ENCODE measurements around the gene LRRC4C. TPM values are rescaled to one million over a fixed set of nuclear protein-coding genes. Genes with fewer than 3 reads are reported as not detected.

The LRRC4C gene
- polyA plus RNA-seq, 1 donor from 2014 or later: 24.3 TPM

DNA sequence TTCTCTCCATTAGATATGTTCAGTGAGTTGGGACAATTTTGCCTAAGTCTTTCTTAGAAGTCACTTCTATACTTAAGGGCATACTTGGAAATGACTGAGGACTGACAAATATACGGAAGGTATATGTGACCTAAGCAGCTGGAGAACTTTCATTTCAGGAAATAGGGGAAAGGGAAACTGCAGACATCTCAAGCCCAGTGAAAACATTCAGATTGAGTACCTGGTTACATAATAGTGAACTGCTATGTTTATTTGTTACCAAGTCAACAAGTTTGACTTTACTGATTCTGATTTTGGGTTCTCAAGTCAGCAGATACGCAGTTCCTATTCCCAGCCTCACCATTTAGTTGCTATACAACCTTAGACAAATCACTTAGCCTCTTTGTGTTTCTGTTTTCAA, 1173.9 kb downstream of the LRRC4C start:
- Histone ChIP-seq H3K9me3 (ENCODE audit: low read length) (no peaks in the 10 kb centered on the region), H3K79me2 (replicated peaks; ENCODE audit: insufficient read depth, low read length) (peaks cover 52% of the 10 kb centered on the region), H3F3A (ENCODE audit: insufficient read depth, low read length, poor library complexity, severe bottlenecking) (no peaks in the 10 kb centered on the region), H3K27me3 (ENCODE audit: insufficient read depth, low read depth, low read length) (no peaks in the 10 kb centered on the region), H2AFZ (ENCODE audit: low read depth, low read length) (no peak overlapping the region), H3K9me2 (ENCODE audit: insufficient read depth, low read length) (no peaks in the 10 kb centered on the region), H3K27ac (ENCODE audit: low read length) (no peak overlapping the region), H3K4me3 (ENCODE audit: low read length) (peak overlapping the region; percentile 78), H3K9ac (ENCODE audit: low read length) (no peak overlapping the region), H3K36me3 (ENCODE audit: insufficient read depth, low read length) (no peaks in the 10 kb centered on the region), H4K20me1 (ENCODE audit: insufficient read depth) (no peaks in the 10 kb centered on the region), H3K4me2 (ENCODE audit: low read length) (no peak overlapping the region)
- no peak for TF ChIP-seq SMC3 (conservative IDR thresholded peaks at IDR 0.05; ENCODE audit: poor library complexity)
- TF ChIP-seq POLR2AphosphoS5 (IDR thresholded peaks at IDR 0.05): no peak
- TF ChIP-seq EZH2 (IDR thresholded peaks at IDR 0.05; ENCODE audit: borderline replicate concordance, insufficient read depth, low read length, poor library complexity, severe bottlenecking): no peak
- TF ChIP-seq, protein P1, sequence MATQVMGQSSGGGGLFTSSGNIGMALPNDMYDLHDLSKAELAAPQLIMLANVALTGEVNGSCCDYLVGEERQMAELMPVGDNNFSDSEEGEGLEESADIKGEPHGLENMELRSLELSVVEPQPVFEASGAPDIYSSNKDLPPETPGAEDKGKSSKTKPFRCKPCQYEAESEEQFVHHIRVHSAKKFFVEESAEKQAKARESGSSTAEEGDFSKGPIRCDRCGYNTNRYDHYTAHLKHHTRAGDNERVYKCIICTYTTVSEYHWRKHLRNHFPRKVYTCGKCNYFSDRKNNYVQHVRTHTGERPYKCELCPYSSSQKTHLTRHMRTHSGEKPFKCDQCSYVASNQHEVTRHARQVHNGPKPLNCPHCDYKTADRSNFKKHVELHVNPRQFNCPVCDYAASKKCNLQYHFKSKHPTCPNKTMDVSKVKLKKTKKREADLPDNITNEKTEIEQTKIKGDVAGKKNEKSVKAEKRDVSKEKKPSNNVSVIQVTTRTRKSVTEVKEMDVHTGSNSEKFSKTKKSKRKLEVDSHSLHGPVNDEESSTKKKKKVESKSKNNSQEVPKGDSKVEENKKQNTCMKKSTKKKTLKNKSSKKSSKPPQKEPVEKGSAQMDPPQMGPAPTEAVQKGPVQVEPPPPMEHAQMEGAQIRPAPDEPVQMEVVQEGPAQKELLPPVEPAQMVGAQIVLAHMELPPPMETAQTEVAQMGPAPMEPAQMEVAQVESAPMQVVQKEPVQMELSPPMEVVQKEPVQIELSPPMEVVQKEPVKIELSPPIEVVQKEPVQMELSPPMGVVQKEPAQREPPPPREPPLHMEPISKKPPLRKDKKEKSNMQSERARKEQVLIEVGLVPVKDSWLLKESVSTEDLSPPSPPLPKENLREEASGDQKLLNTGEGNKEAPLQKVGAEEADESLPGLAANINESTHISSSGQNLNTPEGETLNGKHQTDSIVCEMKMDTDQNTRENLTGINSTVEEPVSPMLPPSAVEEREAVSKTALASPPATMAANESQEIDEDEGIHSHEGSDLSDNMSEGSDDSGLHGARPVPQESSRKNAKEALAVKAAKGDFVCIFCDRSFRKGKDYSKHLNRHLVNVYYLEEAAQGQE (IDR thresholded peaks at IDR 0.05; ENCODE audit: borderline replicate concordance): no peak
- no peak for TF ChIP-seq MXI1 (conservative IDR thresholded peaks at IDR 0.05; ENCODE audit: poor library complexity, severe bottlenecking)
- no peak for TF ChIP-seq RAD21 (conservative IDR thresholded peaks at IDR 0.05)
- TF ChIP-seq, protein P2, sequence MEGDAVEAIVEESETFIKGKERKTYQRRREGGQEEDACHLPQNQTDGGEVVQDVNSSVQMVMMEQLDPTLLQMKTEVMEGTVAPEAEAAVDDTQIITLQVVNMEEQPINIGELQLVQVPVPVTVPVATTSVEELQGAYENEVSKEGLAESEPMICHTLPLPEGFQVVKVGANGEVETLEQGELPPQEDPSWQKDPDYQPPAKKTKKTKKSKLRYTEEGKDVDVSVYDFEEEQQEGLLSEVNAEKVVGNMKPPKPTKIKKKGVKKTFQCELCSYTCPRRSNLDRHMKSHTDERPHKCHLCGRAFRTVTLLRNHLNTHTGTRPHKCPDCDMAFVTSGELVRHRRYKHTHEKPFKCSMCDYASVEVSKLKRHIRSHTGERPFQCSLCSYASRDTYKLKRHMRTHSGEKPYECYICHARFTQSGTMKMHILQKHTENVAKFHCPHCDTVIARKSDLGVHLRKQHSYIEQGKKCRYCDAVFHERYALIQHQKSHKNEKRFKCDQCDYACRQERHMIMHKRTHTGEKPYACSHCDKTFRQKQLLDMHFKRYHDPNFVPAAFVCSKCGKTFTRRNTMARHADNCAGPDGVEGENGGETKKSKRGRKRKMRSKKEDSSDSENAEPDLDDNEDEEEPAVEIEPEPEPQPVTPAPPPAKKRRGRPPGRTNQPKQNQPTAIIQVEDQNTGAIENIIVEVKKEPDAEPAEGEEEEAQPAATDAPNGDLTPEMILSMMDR (IDR thresholded peaks at IDR 0.05; ENCODE audit: poor library complexity, severe bottlenecking): no peak

DNA sequence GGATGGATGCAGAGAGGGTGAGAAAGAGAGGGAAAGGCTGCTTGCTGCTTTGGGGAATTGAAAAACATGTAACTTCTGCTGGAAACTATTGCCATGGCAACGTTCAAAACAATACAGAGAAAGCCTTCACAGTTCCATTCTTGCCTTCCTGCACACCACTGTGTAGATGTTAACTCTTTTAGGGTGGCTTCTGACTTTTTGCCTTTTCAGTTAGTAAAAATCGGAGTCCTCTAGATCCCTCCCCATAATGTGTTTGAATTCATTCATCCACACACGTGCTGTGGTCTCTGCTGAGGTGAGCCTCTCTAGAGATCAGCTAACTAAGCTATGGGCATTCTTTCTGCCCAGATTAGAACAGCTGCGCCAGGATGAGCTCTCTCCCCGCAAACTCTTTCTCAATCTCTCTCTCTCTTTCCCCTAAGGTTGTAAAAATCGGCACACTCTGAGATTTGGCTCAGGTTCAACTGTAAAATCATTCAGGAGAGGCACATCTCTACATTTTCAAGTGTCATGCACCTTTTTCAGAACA, 1178.3 kb downstream of the LRRC4C start:
- TF ChIP-seq TAF1 (IDR thresholded peaks at IDR 0.05; ENCODE audit: low read depth) (no peak), RAD21 (conservative IDR thresholded peaks at IDR 0.05) (peak; percentile 21), EP300 (conservative IDR thresholded peaks at IDR 0.05; ENCODE audit: poor library complexity, severe bottlenecking) (peak; percentile 59), SMC3 (conservative IDR thresholded peaks at IDR 0.05; ENCODE audit: poor library complexity) (no peak)
- Histone ChIP-seq H3K9me3 (ENCODE audit: low read length) (no peaks in the 10 kb centered on the region), H2AFZ (ENCODE audit: low read depth, low read length) (no peak overlapping the region), H3K27me3 (ENCODE audit: insufficient read depth, low read depth, low read length) (no peaks in the 10 kb centered on the region), H3K36me3 (ENCODE audit: insufficient read depth, low read length) (no peaks in the 10 kb centered on the region), H4K20me1 (ENCODE audit: insufficient read depth) (no peaks in the 10 kb centered on the region), H3K4me3 (ENCODE audit: low read length) (peak overlapping the region; percentile 36), H3K79me2 (replicated peaks; ENCODE audit: insufficient read depth, low read length) (peaks cover 16% of the 10 kb centered on the region), H3K9ac (ENCODE audit: low read length) (peak overlapping the region; percentile 15), H3F3A (ENCODE audit: insufficient read depth, low read length, poor library complexity, severe bottlenecking) (no peaks in the 10 kb centered on the region), H3K27ac (ENCODE audit: low read length) (peak overlapping the region; percentile 37), H3K9me2 (ENCODE audit: insufficient read depth, low read length) (no peaks in the 10 kb centered on the region), H3K4me2 (ENCODE audit: low read length) (peak overlapping the region; percentile 18)

All from neural cell (in vitro differentiated cells).